ENCODE data around the gene XRCC1.

- no peak for TF ChIP-seq CTCF (IDR thresholded peaks at IDR 0.05; ENCODE audit: borderline replicate concordance, extremely low read depth, low read length, poor library complexity, severe bottlenecking)
- no peak for TF ChIP-seq EZH2 (IDR thresholded peaks at IDR 0.05; ENCODE audit: borderline replicate concordance, low read depth, low read length, severe bottlenecking)
These were observed 41.6 kb upstream of the XRCC1 start for GRCh38 chr19:43616954-43617353.
